CD8-positive, alpha-beta memory T cell (primary cell): ENCODE results near the gene KCNAB3. TPM values are rescaled to one million over a fixed set of nuclear protein-coding genes. Genes with fewer than 3 reads are reported as not detected.
"Not testable (repeated sequence)": the region's sequence is repeated elsewhere in the genome, so short reads cannot be mapped to it uniquely, and the experiment has no call there.

ENCODE experiments used
- CTCF ChIA-PET: fragments of 350-600 bp; sonication (Branson Sonifier 250); formaldehyde crosslinking; loops from one replicate; lab custom pipeline; 2021; ENCODE audit warnings: antibody characterized with exemption; lab: Charles Lee
- POLR2A ChIA-PET: fragments of 350-600 bp; sonication (Branson Sonifier 250); formaldehyde crosslinking; loops from one replicate; lab custom pipeline; 2021; ENCODE audit warnings: antibody characterized with exemption; lab: Charles Lee
- DNase-seq, 5 donors: peaks; one replicate each; pipeline versions ENCODE4 v3.0.0 to v3.0.0-alpha.2; 2020 to 2022; ENCODE audit warnings: mixed read lengths in 1 of 5
- H3K27ac ChIP-seq: one replicate; pipeline ENCODE4 v1.7.0; 2013; ENCODE audit warnings: low read depth, mild to moderate bottlenecking, low read length, moderate library complexity
- H3K27me3 ChIP-seq: 2 replicates; pipeline ENCODE4 v1.7.0; 2013; ENCODE audit warnings: low read length, mild to moderate bottlenecking; ENCODE audit not compliant: insufficient read depth, poor library complexity, severe bottlenecking
- H3K36me3 ChIP-seq: 2 replicates; pipeline ENCODE4 v1.7.0; 2013; ENCODE audit warnings: mild to moderate bottlenecking, low read length, moderate library complexity; ENCODE audit not compliant: insufficient read depth
- H3K4me1 ChIP-seq: 2 replicates; pipeline ENCODE4 v1.7.0; 2013; ENCODE audit warnings: mild to moderate bottlenecking, low read length, moderate library complexity; ENCODE audit not compliant: insufficient read depth
- H3K4me3 ChIP-seq: 2 replicates; pipeline ENCODE4 v1.7.0; 2013; ENCODE audit warnings: mild to moderate bottlenecking, low read length
- H3K9me3 ChIP-seq: 2 replicates; pipeline ENCODE4 v1.7.0; 2013; ENCODE audit warnings: mild to moderate bottlenecking, low read length
- H3K27ac Mint-ChIP-seq, 8 donors: one replicate each; pipeline ENCODE4 v1.8.0; 2020 to 2021; ENCODE audit warnings: mixed read lengths in 8 of 8, mild to moderate bottlenecking in 6 of 8, inconsistent platforms in 3 of 8, moderate library complexity in 3 of 8
- H3K27me3 Mint-ChIP-seq, 2 donors: one replicate each; pipeline ENCODE4 v1.8.0; 2020 to 2021; ENCODE audit warnings: mixed read lengths in 2 of 2, mild to moderate bottlenecking in 1 of 2, moderate library complexity in 1 of 2
- H3K36me3 Mint-ChIP-seq, 3 donors: one replicate each; pipeline ENCODE4 v1.8.0; 2020 to 2021; ENCODE audit warnings: mixed read lengths in 3 of 3, inconsistent platforms in 1 of 3, mild to moderate bottlenecking in 1 of 3
- H3K4me1 Mint-ChIP-seq, 3 donors: one replicate each; pipeline ENCODE4 v1.8.0; 2020 to 2021; ENCODE audit warnings: mixed read lengths in 3 of 3, inconsistent platforms in 1 of 3, mild to moderate bottlenecking in 1 of 3
- H3K4me3 Mint-ChIP-seq, 7 donors: one replicate each; pipeline ENCODE4 v1.8.0; 2020 to 2021; ENCODE audit warnings: mixed read lengths in 7 of 7, mild to moderate bottlenecking in 6 of 7, moderate library complexity in 4 of 7, inconsistent platforms in 2 of 7
- H3K9me3 Mint-ChIP-seq, 5 donors: one replicate each; pipeline ENCODE4 v1.8.0; 2020 to 2022; ENCODE audit warnings: mixed read lengths in 5 of 5, mild to moderate bottlenecking in 3 of 5, moderate library complexity in 2 of 5, inconsistent platforms in 1 of 5
- polyA plus RNA-seq: library from polyadenylated mRNA; unstranded; fragments of 300-500 nt; fragmentation: Illumina TruSeq; gene quantifications from one replicate; pipeline ENCODE4 v1.2.3, GENCODE V29; 2021
- total RNA-seq, 2 experiments: library from RNA; stranded (reverse); gene quantifications; one replicate each; pipeline ENCODE4 v1.2.3, GENCODE V29; 2021

Gene KCNAB3
- total and polyA plus RNA-seq, 3 experiments from 2014 or later: 5.6 to 6.7 TPM; not detected in 1

- ChIA-PET CTCF (no interaction called here), POLR2A (interaction anchor here (0.5 kb wide), 1 partner anchor 78 kb away, joined by 3 read pairs; no protein-coding TSS in a partner anchor)
- Histone ChIP-seq H3K4me1 (no peaks in the 10 kb centered on the region), H3K9me3 (no peaks in the 10 kb centered on the region), H3K27ac (no peak overlapping the region), H3K36me3 (no peaks in the 10 kb centered on the region), H3K27me3 (no peaks in the 10 kb centered on the region), H3K4me3 (no peak overlapping the region)
- Mint-ChIP-seq H3K27me3 (peaks cover 5 to 24% of the 10 kb centered on the region in 2 donors), H3K4me3 (no peak overlapping the region), H3K9me3 (no peaks in the 10 kb centered on the region), H3K27ac (no peak overlapping the region), H3K36me3 (no peaks in the 10 kb centered on the region), H3K4me1 (no peaks in the 10 kb centered on the region)
- DNase-seq: no peak
Observed at GRCh38 chr17:7967751-7968150, 38.1 kb upstream of the KCNAB3 start.

- ChIA-PET CTCF (no interaction called here), POLR2A (no interaction called here)
- H3K4me1 ChIP-seq: no peaks in the 10 kb centered on the region
- no peaks in the 10 kb centered on the region for H3K9me3 Mint-ChIP-seq
- no peaks in the 10 kb centered on the region for H3K36me3 Mint-ChIP-seq
- no peak overlapping the region for H3K27ac ChIP-seq
- no peak overlapping the region for H3K4me3 Mint-ChIP-seq
- H3K27me3 Mint-ChIP-seq: peaks cover 5 to 16% of the 10 kb centered on the region in 2 donors
- no peaks in the 10 kb centered on the region for H3K9me3 ChIP-seq
- no peak for DNase-seq
- H3K4me3 ChIP-seq: no peak overlapping the region
- H3K36me3 ChIP-seq: no peaks in the 10 kb centered on the region
- H3K27me3 ChIP-seq: no peaks in the 10 kb centered on the region
- H3K27ac Mint-ChIP-seq: no peak overlapping the region
- no peaks in the 10 kb centered on the region for H3K4me1 Mint-ChIP-seq
Observed at GRCh38 chr17:7961421-7961820, 31.8 kb upstream of the KCNAB3 start.

GRCh38 chr17:7959503-7960253 is 30.0 kb upstream of the KCNAB3 start:
- H3K27me3 ChIP-seq: no peaks in the 10 kb centered on the region
- Mint-ChIP-seq H3K36me3 (no peaks in the 10 kb centered on the region), H3K4me1 (no peaks in the 10 kb centered on the region), H3K4me3 (no peak overlapping the region), H3K27ac (no peak overlapping the region), H3K9me3 (no peaks in the 10 kb centered on the region), H3K27me3 (peaks cover 5 to 16% of the 10 kb centered on the region in 2 donors)
- DNase-seq: no peak
- CTCF ChIA-PET: interaction anchor here (1.0 kb wide), 1 partner anchor 31 kb away, joined by 3 read pairs; no protein-coding TSS in a partner anchor
- H3K4me1 ChIP-seq: no peaks in the 10 kb centered on the region
- H3K36me3 ChIP-seq: no peaks in the 10 kb centered on the region
- H3K9me3 ChIP-seq: no peaks in the 10 kb centered on the region
- H3K27ac ChIP-seq: no peak overlapping the region
- POLR2A ChIA-PET: no interaction called here
- no peak overlapping the region for H3K4me3 ChIP-seq

GRCh38 chr17:7956228-7956965 is 26.7 kb upstream of the KCNAB3 start:
- Histone ChIP-seq H3K4me3 (no peak overlapping the region), H3K27ac (no peak overlapping the region), H3K27me3 (no peaks in the 10 kb centered on the region), H3K4me1 (no peaks in the 10 kb centered on the region), H3K36me3 (no peaks in the 10 kb centered on the region), H3K9me3 (no peaks in the 10 kb centered on the region)
- H3K4me1 Mint-ChIP-seq: peaks cover 2 to 6% (median 3%) of the 10 kb centered on the region in 3 donors
- no peak overlapping the region for H3K4me3 Mint-ChIP-seq
- POLR2A ChIA-PET: no interaction called here
- no peaks in the 10 kb centered on the region for H3K9me3 Mint-ChIP-seq
- DNase-seq: no peak
- CTCF ChIA-PET: interaction anchor here (1.5 kb wide), 1 partner anchor 34 kb away, joined by 5 read pairs; no protein-coding TSS in a partner anchor
- no peaks in the 10 kb centered on the region for H3K36me3 Mint-ChIP-seq
- H3K27me3 Mint-ChIP-seq: peaks cover 5 to 16% of the 10 kb centered on the region in 2 donors
- peak overlapping the region in 1 of 8 donors; percentile 32 for H3K27ac Mint-ChIP-seq

- no peaks in the 10 kb centered on the region for H3K9me3 Mint-ChIP-seq
- no peak overlapping the region for H3K27ac Mint-ChIP-seq
- H3K36me3 ChIP-seq: no peaks in the 10 kb centered on the region
- H3K4me1 Mint-ChIP-seq: peaks cover 4 to 10% (median 5%) of the 10 kb centered on the region in 3 donors
- POLR2A ChIA-PET: no interaction called here
- H3K27me3 Mint-ChIP-seq: peaks cover 4 to 10% of the 10 kb centered on the region in 2 donors
- no peaks in the 10 kb centered on the region for H3K4me1 ChIP-seq
- no peak overlapping the region for H3K27ac ChIP-seq
- H3K9me3 ChIP-seq: no peaks in the 10 kb centered on the region
- H3K4me3 Mint-ChIP-seq: no peak overlapping the region
- DNase-seq: no peak
- H3K36me3 Mint-ChIP-seq: peaks cover 0 to 1% (median 0%) of the 10 kb centered on the region in 3 donors
- CTCF ChIA-PET: interaction anchor here (1.5 kb wide), 1 partner anchor 35 kb away, joined by 5 read pairs; no protein-coding TSS in a partner anchor
- H3K4me3 ChIP-seq: no peak overlapping the region
- H3K27me3 ChIP-seq: no peaks in the 10 kb centered on the region
Observed at GRCh38 chr17:7955414-7956227, 26.0 kb upstream of the KCNAB3 start.

GRCh38 chr17:7953266-7953665 is 23.6 kb upstream of the KCNAB3 start:
- POLR2A ChIA-PET, H3K4me3 ChIP-seq: not testable (repeated sequence)
- CTCF ChIA-PET: interaction anchor here (1.1 kb wide), 1 partner anchor 37 kb away, joined by 3 read pairs; the partner anchor contains the start of gene RNF227

GRCh38 chr17:7951143-7951792 is 21.6 kb upstream of the KCNAB3 start:
- H3K4me3 Mint-ChIP-seq: peak overlapping the region in 1 of 7 donors; percentile 3
- POLR2A ChIA-PET: no interaction called here
- H3K4me1 Mint-ChIP-seq: peaks cover 4 to 10% (median 5%) of the 10 kb centered on the region in 3 donors
- Histone ChIP-seq H3K9me3 (no peaks in the 10 kb centered on the region), H3K27ac (no peak overlapping the region), H3K36me3 (peaks cover 16% of the 10 kb centered on the region), H3K4me1 (no peaks in the 10 kb centered on the region), H3K4me3 (no peak overlapping the region), H3K27me3 (no peaks in the 10 kb centered on the region)
- CTCF ChIA-PET: no interaction called here
- no peaks in the 10 kb centered on the region for H3K27me3 Mint-ChIP-seq
- H3K9me3 Mint-ChIP-seq: no peaks in the 10 kb centered on the region
- H3K36me3 Mint-ChIP-seq: peaks cover 3 to 32% (median 16%) of the 10 kb centered on the region in 3 donors
- no peak for DNase-seq
- H3K27ac Mint-ChIP-seq: peak overlapping the region in 7 of 8 donors; percentile 10 to 91 (median 67)

More at GRCh38 chr17:7953266-7953665, 23.6 kb upstream of the KCNAB3 start:
- H3K27me3 ChIP-seq, H3K4me3 Mint-ChIP-seq, DNase-seq, H3K9me3 Mint-ChIP-seq, H3K4me1 Mint-ChIP-seq, H3K27ac ChIP-seq, H3K4me1 ChIP-seq, H3K27ac Mint-ChIP-seq, H3K36me3 ChIP-seq, H3K9me3 ChIP-seq, H3K27me3 Mint-ChIP-seq: not testable (repeated sequence)
- H3K36me3 Mint-ChIP-seq: peaks cover 0 to 15% (median 11%) of the 10 kb centered on the region in 3 donors
